ENCODE results near the gene BIRC6.

- TF ChIP-seq BCL11A (IDR thresholded peaks at IDR 0.05; ENCODE audit: low read depth in 2 of 2, low read length in 2 of 2) (no peak), RFX5 (IDR thresholded peaks at IDR 0.05; ENCODE audit: borderline replicate concordance, low read depth, low read length) (no peak), EP300 (IDR thresholded peaks at IDR 0.05; ENCODE audit: borderline replicate concordance in 1 of 2, low read depth in 2 of 2, low read length in 2 of 2) (peak in 1 of 2 experiments; percentile 1; a peak in 1 of 3 replicates), POLR2A (IDR thresholded peaks at IDR 0.05; ENCODE audit: control extremely low read depth in 1 of 2, low read depth in 2 of 2, low read length in 2 of 2) (peak; percentile 74 to 93), BRCA1 (IDR thresholded peaks at IDR 0.05; ENCODE audit: low read depth, low read length) (no peak), ATF3 (IDR thresholded peaks at IDR 0.05; ENCODE audit: insufficient read depth, low read depth, low read length) (no peak), TBP (IDR thresholded peaks at IDR 0.05; ENCODE audit: low read depth, low read length) (peak; percentile 87), EZH2 (IDR thresholded peaks at IDR 0.05; ENCODE audit: low read depth, low read length, severe bottlenecking) (no peak), CTCF (IDR thresholded peaks at IDR 0.05; ENCODE audit: control extremely low read depth in 1 of 3, insufficient read depth in 1 of 3, low read depth in 1 of 3, low read length in 3 of 3) (no peak), POLR2AphosphoS5 (IDR thresholded peaks at IDR 0.05; ENCODE audit: low read depth, low read length) (peak; percentile 85), TAF7 (optimal IDR thresholded peaks at IDR 0.05; ENCODE audit: borderline replicate concordance, low read depth, low read length) (peak; percentile 18), SRF (IDR thresholded peaks at IDR 0.05; ENCODE audit: low read depth, low read length) (no peak)
- TF ChIP-seq, protein P1, sequence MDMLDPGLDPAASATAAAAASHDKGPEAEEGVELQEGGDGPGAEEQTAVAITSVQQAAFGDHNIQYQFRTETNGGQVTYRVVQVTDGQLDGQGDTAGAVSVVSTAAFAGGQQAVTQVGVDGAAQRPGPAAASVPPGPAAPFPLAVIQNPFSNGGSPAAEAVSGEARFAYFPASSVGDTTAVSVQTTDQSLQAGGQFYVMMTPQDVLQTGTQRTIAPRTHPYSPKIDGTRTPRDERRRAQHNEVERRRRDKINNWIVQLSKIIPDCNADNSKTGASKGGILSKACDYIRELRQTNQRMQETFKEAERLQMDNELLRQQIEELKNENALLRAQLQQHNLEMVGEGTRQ (IDR thresholded peaks at IDR 0.05; ENCODE audit: low read length), result no peak
Observed at GRCh38 chr2:32356681-32357317, at the start of gene BIRC6.

All from H1 (cell line).